Fibroblast of the aortic adventitia (primary cell): Measurements from ENCODE around the gene ITGBL1. TPM values are rescaled to one million over a fixed set of nuclear protein-coding genes. Genes with fewer than 3 reads are reported as not detected.

Source experiments
- DNase-seq: peaks from one replicate; pipeline ENCODE4 v3.0.0-alpha.2; 2010; ENCODE audit warnings: low read depth
- H3K4me3 ChIP-seq: 2 replicates; pipeline ENCODE4 v1.5.1; 2011; ENCODE audit warnings: low read depth, mild to moderate bottlenecking, control low read depth, low read length, moderate library complexity
- CTCF ChIP-seq: IDR thresholded peaks from 2 replicates; pipeline ENCODE4 v1.5.1; 2011; ENCODE audit warnings: mild to moderate bottlenecking, low read length, control low read depth, inconsistent platforms; ENCODE audit not compliant: insufficient read depth
- total RNA-seq: library from RNA; depleted of rRNA; stranded (reverse); fragments of >200 nt; gene quantifications from 2 replicates; pipeline ENCODE4 v1.2.3, GENCODE V29; 2012; ENCODE audit warnings: low replicate concordance

The ITGBL1 gene
- total RNA-seq, 1 donor = 167 TPM

GRCh38 chr13:101640788-101641400 lies 188.4 kb downstream of the ITGBL1 start:
- H3K4me3 ChIP-seq = no peak overlapping the region
- no peak for TF ChIP-seq CTCF
- peak; percentile 77 for DNase-seq

- no peak overlapping the region for H3K4me3 ChIP-seq
- no peak for DNase-seq
- TF ChIP-seq CTCF = no peak
Measured at GRCh38 chr13:101645871-101646270, 193.4 kb downstream of the ITGBL1 start.

GRCh38 chr13:101647760-101648159 lies 195.3 kb downstream of the ITGBL1 start:
- TF ChIP-seq CTCF = no peak
- DNase-seq = no peak

GRCh38 chr13:101648766-101649487 lies 196.5 kb downstream of the ITGBL1 start:
- TF ChIP-seq CTCF = no peak
- no peak overlapping the region for H3K4me3 ChIP-seq
- no peak for DNase-seq

More at GRCh38 chr13:101647760-101648159, 195.3 kb downstream of the ITGBL1 start:
- no peak overlapping the region for H3K4me3 ChIP-seq

- peak; percentile 92 for DNase-seq
- no peak for TF ChIP-seq CTCF
- H3K4me3 ChIP-seq = no peak overlapping the region
Measured at GRCh38 chr13:101649488-101650126, 197.1 kb downstream of the ITGBL1 start.

- H3K4me3 ChIP-seq = no peak overlapping the region
- no peak for TF ChIP-seq CTCF
- peak; percentile 78 for DNase-seq
Measured at GRCh38 chr13:101654883-101655282, 202.4 kb downstream of the ITGBL1 start.
